Esophagus muscularis mucosa (tissue), 4 donors: ENCODE results near the gene C6orf136. TPM values are rescaled to one million over a fixed set of nuclear protein-coding genes. Genes with fewer than 3 reads are reported as not detected.

ENCODE experiments used
- DNase-seq: peaks from one replicate; pipeline ENCODE4 v3.0.0-alpha.2; 2017; ENCODE audit errors: extremely low spot score
- H3K27ac ChIP-seq, 4 donors: fragments of 200-600 bp; sonication (generic); replicated peaks in 1 of 4; 1 replicate in 3 of 4; 2 replicates in 1 of 4; pipeline ENCODE4 v1.5.1; 2016 to 2019; ENCODE audit warnings: mild to moderate bottlenecking in 1 of 4
- H3K27me3 ChIP-seq, 4 donors: fragments of 200-600 bp; sonication (generic); one replicate each; pipeline versions ENCODE4 v1.5.1 to v1.6.0; 2016 to 2019
- H3K36me3 ChIP-seq, 4 donors: fragments of 200-600 bp; sonication (generic); one replicate each; pipeline ENCODE4 v1.5.1; 2016 to 2019
- H3K4me1 ChIP-seq, 4 donors: fragments of 200-600 bp; sonication (generic); one replicate each; pipeline ENCODE4 v1.5.1; 2016 to 2019
- H3K4me3 ChIP-seq, 4 donors: fragments of 200-600 bp; sonication (generic); 1 replicate in 2 of 4; 2 replicates in 2 of 4; pipeline ENCODE4 v1.5.1; 2016 to 2019; ENCODE audit warnings: mild to moderate bottlenecking in 4 of 4, moderate library complexity in 1 of 4
- H3K9me3 ChIP-seq, 4 donors: fragments of 200-600 bp; sonication (generic); 1 replicate in 3 of 4; 2 replicates in 1 of 4; pipeline ENCODE4 v1.5.1; 2016 to 2019
- EP300 ChIP-seq: sonication (generic); formaldehyde crosslinking; IDR thresholded peaks from one replicate; pipeline ENCODE4 v1.6.1; 2017; ENCODE audit warnings: antibody characterized with exemption
- POLR2A ChIP-seq: fragments of 450-650 bp; IDR thresholded peaks from one replicate; pipeline ENCODE4 v1.6.1; 2017; ENCODE audit warnings: antibody characterized with exemption, moderate library complexity, mild to moderate bottlenecking, low read depth
- POLR2AphosphoS5 ChIP-seq, 2 donors: sonication (generic); formaldehyde crosslinking; IDR thresholded peaks; one replicate each; pipeline ENCODE4 v1.6.1; 2017; ENCODE audit warnings: antibody characterized with exemption in 2 of 2
- WGBS: methylation state at CpG from one replicate; pipeline ENCODE4 v1.1.5; 2018; 5-methylcytosine and 5-hydroxymethylcytosine counted together
- intact Hi-C: fragments of 100-400 bp; cut with DNase I; formaldehyde crosslinking; loops from one replicate; pipeline ENCODE4 v1.15.1; 2023
- total RNA-seq, 4 donors: library from RNA; depleted of rRNA; stranded (reverse); fragments of >200 nt; gene quantifications; one replicate each; pipeline versions ENCODE4 v1.1.0 to v1.2.1, GENCODE V29; 2016
- TF ChIP-seq, protein P1 (sequence below), 3 experiments: fragments of 200-600 bp in 2 of 3; fragments of 450-650 bp in 1 of 3; sonication (generic) in 2 of 3; IDR thresholded peaks; one replicate each; pipeline ENCODE4 v1.5.1; 2017 to 2019; ENCODE audit warnings: antibody characterized with exemption in 3 of 3, mild to moderate bottlenecking in 2 of 3, moderate library complexity in 1 of 3

Gene C6orf136
- total RNA-seq, 4 donors from 2014 or later, result 8.0 to 28.2 (median 24.0) TPM

DNA sequence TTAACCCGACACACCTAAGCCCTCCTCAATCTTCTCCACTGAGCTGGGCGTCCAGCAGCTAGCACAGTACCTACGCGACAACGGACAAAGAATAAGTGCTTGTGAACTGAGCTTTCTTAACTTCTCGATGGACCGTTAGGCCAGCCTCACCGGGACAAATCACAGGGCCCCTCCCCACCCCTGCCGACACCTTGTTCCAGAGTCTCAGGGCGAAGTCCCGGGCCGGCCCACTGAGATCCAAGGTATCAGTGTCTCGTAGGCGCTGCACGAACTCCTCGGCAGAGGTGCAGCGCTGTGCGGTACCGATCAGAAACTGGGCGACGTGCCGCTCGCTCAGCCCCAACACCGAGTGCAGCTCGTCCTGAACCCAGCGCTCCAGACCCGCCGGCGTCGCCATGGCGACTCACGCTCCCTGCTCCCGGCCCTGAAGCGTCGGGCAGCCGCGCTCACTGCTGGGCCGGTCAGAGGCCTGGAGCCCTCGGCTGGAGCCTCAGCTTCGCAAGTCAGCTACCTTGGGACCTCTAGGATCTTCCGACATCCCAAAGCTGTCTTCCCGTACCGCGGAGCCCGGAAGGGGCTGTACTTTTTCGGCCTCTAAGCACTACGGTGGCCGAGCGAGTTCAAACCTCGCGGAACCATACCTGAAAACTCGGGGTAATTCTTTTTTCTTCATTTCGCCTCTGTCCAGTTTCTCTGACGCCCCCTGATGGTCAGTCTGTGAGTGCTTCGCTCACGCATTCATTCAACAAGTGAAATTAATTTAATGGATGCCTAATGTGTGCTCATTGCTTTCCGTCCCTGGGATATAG lies 25.7 kb downstream of the C6orf136 start, which contains the start of gene DHX16:
TSS of gene DHX16 (minus strand) at position 562 of the 809 bp plus-strand sequence. CDS start at position 397, 165 bp downstream.
- H3K9me3 ChIP-seq, result no peaks in the 10 kb centered on the region
- peak; percentile 98 for DNase-seq
- intact Hi-C loops, result loop anchor here (1.0 to 5.0 kb wide), 3 partner anchors 24 to 190 kb away; partner anchors contain the start of gene ATAT1
- under 1% methylated on average over 15 of the region's 57 CpGs for WGBS
- peak within 1 kb of the TSS; percentile 80 to 93 (median 84) for H3K27ac ChIP-seq
- H3K36me3 ChIP-seq, result peaks cover 30 to 55% (median 50%) of the 10 kb centered on the region in 4 donors
- H3K4me3 ChIP-seq, result peak within 1 kb of the TSS; percentile 81 to 95 (median 94)
- H3K4me1 ChIP-seq, result peaks cover 16 to 32% (median 23%) of the 10 kb centered on the region in 4 donors
- no peaks in the 10 kb centered on the region for H3K27me3 ChIP-seq
- TF ChIP-seq, protein P1, sequence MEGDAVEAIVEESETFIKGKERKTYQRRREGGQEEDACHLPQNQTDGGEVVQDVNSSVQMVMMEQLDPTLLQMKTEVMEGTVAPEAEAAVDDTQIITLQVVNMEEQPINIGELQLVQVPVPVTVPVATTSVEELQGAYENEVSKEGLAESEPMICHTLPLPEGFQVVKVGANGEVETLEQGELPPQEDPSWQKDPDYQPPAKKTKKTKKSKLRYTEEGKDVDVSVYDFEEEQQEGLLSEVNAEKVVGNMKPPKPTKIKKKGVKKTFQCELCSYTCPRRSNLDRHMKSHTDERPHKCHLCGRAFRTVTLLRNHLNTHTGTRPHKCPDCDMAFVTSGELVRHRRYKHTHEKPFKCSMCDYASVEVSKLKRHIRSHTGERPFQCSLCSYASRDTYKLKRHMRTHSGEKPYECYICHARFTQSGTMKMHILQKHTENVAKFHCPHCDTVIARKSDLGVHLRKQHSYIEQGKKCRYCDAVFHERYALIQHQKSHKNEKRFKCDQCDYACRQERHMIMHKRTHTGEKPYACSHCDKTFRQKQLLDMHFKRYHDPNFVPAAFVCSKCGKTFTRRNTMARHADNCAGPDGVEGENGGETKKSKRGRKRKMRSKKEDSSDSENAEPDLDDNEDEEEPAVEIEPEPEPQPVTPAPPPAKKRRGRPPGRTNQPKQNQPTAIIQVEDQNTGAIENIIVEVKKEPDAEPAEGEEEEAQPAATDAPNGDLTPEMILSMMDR (IDR thresholded peaks at IDR 0.05), result peak; percentile 86 to 96 (median 94)
- no peak for TF ChIP-seq EP300
- TF ChIP-seq POLR2A, result no peak
- TF ChIP-seq POLR2AphosphoS5 (IDR thresholded peaks at IDR 0.05), result peak; percentile 86 to 93

DNA sequence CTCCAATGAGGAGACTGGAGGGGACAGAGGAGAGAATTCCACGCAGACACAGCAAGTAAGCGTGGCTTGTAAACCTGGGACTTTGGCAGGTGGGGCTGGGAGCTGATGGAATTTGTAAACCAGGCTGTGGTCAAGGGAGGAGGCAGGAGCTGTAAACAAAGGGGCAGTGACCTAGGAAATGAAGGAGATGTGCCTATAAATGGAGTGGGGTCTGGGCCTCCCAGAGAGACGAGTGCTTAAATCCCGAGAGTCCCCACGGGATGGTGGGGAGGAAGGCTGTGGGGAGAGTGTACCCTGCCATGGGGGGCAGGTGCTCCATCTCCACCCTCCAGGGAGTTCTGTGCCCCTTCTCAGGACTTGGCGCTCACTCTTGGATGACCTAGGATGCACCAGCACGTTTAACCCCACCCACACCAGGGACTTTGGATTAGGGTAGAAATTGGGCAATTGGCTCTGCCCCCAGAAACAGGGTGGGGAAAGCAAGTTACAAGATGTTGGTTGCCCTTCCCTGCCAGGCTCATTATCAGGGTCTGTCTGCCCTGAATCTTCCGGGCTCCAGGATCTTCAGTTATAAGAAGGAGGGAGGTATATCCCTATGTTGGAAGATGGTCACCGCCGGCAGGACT lies 29.8 kb downstream of the C6orf136 start:
- intact Hi-C loops, result no loop called here
- H3K27me3 ChIP-seq, result no peaks in the 10 kb centered on the region
- peaks cover 30 to 55% (median 46%) of the 10 kb centered on the region in 4 donors for H3K36me3 ChIP-seq
- peaks cover 41 to 52% (median 48%) of the 10 kb centered on the region in 4 donors for H3K4me1 ChIP-seq
- 76% methylated on average over 10 of the region's 10 CpGs for WGBS
- TF ChIP-seq EP300, result no peak
- no peak for TF ChIP-seq POLR2A
- TF ChIP-seq, protein P1 (IDR thresholded peaks at IDR 0.05), result no peak
- no peak for TF ChIP-seq POLR2AphosphoS5 (IDR thresholded peaks at IDR 0.05)
- no peak overlapping the region for H3K4me3 ChIP-seq
- no peak for DNase-seq
- no peaks in the 10 kb centered on the region for H3K9me3 ChIP-seq
- peak overlapping the region in 1 of 4 donors; percentile 8 for H3K27ac ChIP-seq

DNA sequence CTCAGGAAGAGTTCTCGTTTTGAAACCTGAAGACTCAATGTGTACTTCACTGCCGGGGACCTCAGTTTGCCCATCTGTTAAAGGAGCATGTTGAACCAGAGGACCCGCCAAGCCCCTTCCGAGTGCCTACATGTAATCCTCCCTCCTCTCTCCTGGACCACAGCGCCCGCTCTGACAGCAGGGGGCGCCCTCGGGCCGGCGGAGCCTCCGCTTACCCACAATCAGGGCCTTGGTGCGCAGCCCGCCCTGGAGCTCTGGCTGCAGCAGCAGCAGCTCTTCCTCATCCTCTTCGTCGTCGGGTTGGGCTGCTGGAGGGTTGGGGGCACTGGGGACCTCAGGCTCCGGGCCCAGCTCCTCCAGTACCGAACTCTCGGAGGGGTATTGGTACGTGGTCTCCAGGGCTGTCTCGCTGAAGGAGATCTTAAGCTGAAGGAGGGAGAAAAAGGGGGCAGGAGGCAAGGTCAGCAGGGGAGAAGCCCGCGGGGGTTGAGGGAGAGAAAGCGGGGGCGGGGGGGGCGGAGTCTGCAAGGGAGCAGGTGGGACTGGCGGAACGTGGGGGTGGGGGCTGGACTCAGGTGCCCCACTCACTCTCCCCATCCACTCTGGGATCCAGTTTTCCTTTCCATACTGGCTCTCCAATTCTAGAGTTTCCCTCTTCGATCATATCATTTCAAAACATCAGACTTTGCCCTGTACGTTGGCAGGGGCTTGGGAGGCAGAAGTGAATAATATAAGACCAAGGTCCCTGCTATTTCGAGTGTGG lies 32.2 kb downstream of the C6orf136 start:
- DNase-seq, result peak; percentile 95
- H3K36me3 ChIP-seq, result peaks cover 30 to 55% (median 46%) of the 10 kb centered on the region in 4 donors
- H3K9me3 ChIP-seq, result no peaks in the 10 kb centered on the region
- H3K4me1 ChIP-seq, result peaks cover 51 to 61% (median 60%) of the 10 kb centered on the region in 4 donors
- intact Hi-C loops, result no loop called here
- TF ChIP-seq, protein P1 (IDR thresholded peaks at IDR 0.05), result peak; percentile 95 to 99 (median 98)
- TF ChIP-seq POLR2A (no peak), EP300 (no peak), POLR2AphosphoS5 (IDR thresholded peaks at IDR 0.05) (peak; percentile 53 to 85)
- WGBS, result 14% methylated on average over 22 of the region's 31 CpGs
- H3K4me3 ChIP-seq, result peak overlapping the region; percentile 24 to 74 (median 56)
- no peaks in the 10 kb centered on the region for H3K27me3 ChIP-seq
- peak overlapping the region; percentile 95 to 99 (median 97) for H3K27ac ChIP-seq

DNA sequence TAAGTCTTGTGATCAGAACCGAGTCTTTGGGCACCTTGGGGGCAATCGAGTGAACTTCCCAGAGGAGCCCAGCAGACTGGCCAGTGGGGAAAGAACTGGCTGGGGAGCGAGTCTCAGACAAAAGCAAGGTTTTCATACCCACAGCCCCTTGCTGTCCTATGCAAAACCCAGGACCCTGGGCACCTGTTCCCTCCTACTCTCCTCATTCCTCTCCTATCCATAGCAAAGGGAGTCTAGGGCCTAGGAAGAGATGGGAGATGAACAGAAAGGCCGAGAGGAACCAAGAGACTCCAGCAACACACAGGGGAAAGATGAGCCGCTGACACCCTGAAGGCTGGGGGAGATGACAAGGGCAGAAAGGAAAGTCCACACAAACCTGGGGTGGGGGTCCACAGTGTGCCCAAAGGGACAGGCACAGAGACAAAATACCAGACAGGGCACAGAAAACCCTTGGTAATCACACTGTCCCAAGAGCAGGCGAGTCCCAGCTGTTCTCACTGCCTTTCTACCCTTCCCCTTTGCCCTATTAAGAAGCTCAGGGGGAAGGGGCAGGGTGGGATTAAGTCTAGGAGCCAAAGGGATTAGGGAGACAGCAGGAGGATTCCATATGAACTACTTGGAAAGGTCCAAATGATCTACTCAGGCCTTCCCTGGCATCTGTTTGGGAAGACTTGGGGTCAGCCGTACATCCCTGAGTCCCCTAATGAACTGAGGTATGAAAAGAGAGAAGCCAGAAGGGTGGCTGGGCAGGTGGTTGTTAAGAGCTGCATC lies 33.0 kb downstream of the C6orf136 start:
- Histone ChIP-seq H3K4me3 (peak overlapping the region; percentile 42 to 85 (median 72)), H3K9me3 (no peaks in the 10 kb centered on the region), H3K4me1 (peaks cover 55 to 69% (median 68%) of the 10 kb centered on the region in 4 donors), H3K36me3 (peaks cover 30 to 59% (median 46%) of the 10 kb centered on the region in 4 donors), H3K27ac (peak overlapping the region; percentile 95 to 99 (median 97)), H3K27me3 (no peaks in the 10 kb centered on the region)
- no peak for DNase-seq
- no peak for TF ChIP-seq EP300
- TF ChIP-seq, protein P1 (IDR thresholded peaks at IDR 0.05), result no peak
- no peak for TF ChIP-seq POLR2AphosphoS5 (IDR thresholded peaks at IDR 0.05)
- no peak for TF ChIP-seq POLR2A
- intact Hi-C loops, result loop anchor here (1.0 to 10.0 kb wide), 2 partner anchors 42 to 205 kb away; partner anchors contain the start of gene DDR1
- 54% methylated on average over 7 of the region's 7 CpGs for WGBS
